CD14-positive monocyte (primary cell): ENCODE data around the gene RBMS3. TPM values are rescaled to one million over a fixed set of nuclear protein-coding genes. Genes with fewer than 3 reads are reported as not detected.

Experiments
- DNase-seq, 3 donors: peaks; one replicate each; pipeline ENCODE4 v3.0.0-alpha.2; 2011 to 2022
- H2AFZ ChIP-seq: 2 replicates; pipeline ENCODE4 v1.6.0; 2012; ENCODE audit warnings: mild to moderate bottlenecking, low read depth, low read length, inconsistent platforms; ENCODE audit not compliant: insufficient read depth, poor library complexity, severe bottlenecking
- H3K27ac ChIP-seq, 2 donors: 1 replicate in 1 of 2; 2 replicates in 1 of 2; pipeline ENCODE4 v1.5.1; 2012 to 2013; ENCODE audit warnings: low read length in 2 of 2, control low read depth in 1 of 2, inconsistent platforms in 1 of 2, low read depth in 1 of 2, mild to moderate bottlenecking in 1 of 2
- H3K27me3 ChIP-seq, 2 donors: one replicate each; pipeline versions ENCODE4 v1.6.0 to v1.6.1; 2011 to 2013; ENCODE audit warnings: low read length in 2 of 2; ENCODE audit not compliant: control insufficient read depth in 2 of 2, insufficient read depth in 2 of 2
- H3K36me3 ChIP-seq, 2 donors: replicated peaks in 1 of 2; 1 replicate in 1 of 2; 2 replicates in 1 of 2; pipeline versions ENCODE4 v1.5.1 to v1.6.1; 2012 to 2013; ENCODE audit warnings: low read length in 2 of 2, control low read depth in 1 of 2, inconsistent platforms in 1 of 2, mild to moderate bottlenecking in 1 of 2; ENCODE audit not compliant: insufficient read depth in 2 of 2, control insufficient read depth in 1 of 2
- H3K4me1 ChIP-seq, 2 donors: 1 replicate in 1 of 2; 2 replicates in 1 of 2; pipeline versions ENCODE4 v1.5.1 to v1.6.1; 2012 to 2013; ENCODE audit warnings: low read length in 2 of 2, control low read depth in 1 of 2, inconsistent platforms in 1 of 2, mild to moderate bottlenecking in 1 of 2, moderate library complexity in 1 of 2; ENCODE audit not compliant: insufficient read depth in 2 of 2, control insufficient read depth in 1 of 2
- H3K4me2 ChIP-seq: replicated peaks from 2 replicates; pipeline ENCODE3; 2012; ENCODE audit warnings: low read length, moderate library complexity, mild to moderate bottlenecking; ENCODE audit not compliant: poor library complexity, severe bottlenecking; ENCODE audit errors: extremely low read depth
- H3K4me3 ChIP-seq, 3 experiments: fragments of 200-600 bp in 1 of 3; sonication (generic) in 1 of 3; replicated peaks in 1 of 3; 1 replicate in 2 of 3; 2 replicates in 1 of 3; pipeline ENCODE4 v1.5.1; 2011 to 2013; ENCODE audit warnings: low read length in 3 of 3, mild to moderate bottlenecking in 3 of 3, control low read depth in 2 of 3, low read depth in 2 of 3, inconsistent platforms in 1 of 3, moderate library complexity in 1 of 3
- H3K79me2 ChIP-seq: 2 replicates; pipeline ENCODE4 v1.6.0; 2012; ENCODE audit warnings: mild to moderate bottlenecking, control low read depth, inconsistent platforms, low read length, moderate library complexity; ENCODE audit not compliant: insufficient read depth
- H3K9ac ChIP-seq: 2 replicates; pipeline ENCODE4 v1.6.0; 2017; ENCODE audit warnings: low read length, mild to moderate bottlenecking; ENCODE audit not compliant: insufficient read depth, poor library complexity, severe bottlenecking
- H3K9me3 ChIP-seq, 2 donors: replicated peaks in 1 of 2; 1 replicate in 1 of 2; 2 replicates in 1 of 2; pipeline versions ENCODE4 v1.5.1 to v1.6.1; 2012 to 2013; ENCODE audit warnings: low read length in 2 of 2, control low read depth in 1 of 2; ENCODE audit not compliant: control insufficient read depth in 1 of 2, insufficient read depth in 1 of 2
- H4K20me1 ChIP-seq: 2 replicates; pipeline ENCODE4 v1.6.0; 2012; ENCODE audit warnings: mild to moderate bottlenecking, low read length, control low read depth, moderate library complexity; ENCODE audit not compliant: insufficient read depth
- H3K27ac Mint-ChIP-seq, 7 donors: one replicate each; pipeline ENCODE4 v1.8.0; 2020; ENCODE audit warnings: mild to moderate bottlenecking in 7 of 7, mixed read lengths in 7 of 7, moderate library complexity in 6 of 7, inconsistent platforms in 2 of 7
- H3K27me3 Mint-ChIP-seq, 3 donors: one replicate each; pipeline ENCODE4 v1.8.0; 2021 to 2022; ENCODE audit warnings: low read depth in 3 of 3, mild to moderate bottlenecking in 3 of 3, mixed read lengths in 3 of 3, moderate library complexity in 3 of 3, inconsistent platforms in 1 of 3
- H3K36me3 Mint-ChIP-seq, 2 donors: one replicate each; pipeline ENCODE4 v1.8.0; 2020; ENCODE audit warnings: mixed read lengths in 2 of 2, inconsistent platforms in 1 of 2, mild to moderate bottlenecking in 1 of 2
- H3K4me1 Mint-ChIP-seq: one replicate; pipeline ENCODE4 v1.8.0; 2020; ENCODE audit warnings: mild to moderate bottlenecking, mixed read lengths
- H3K4me3 Mint-ChIP-seq, 2 donors: one replicate each; pipeline ENCODE4 v1.8.0; 2020; ENCODE audit warnings: mild to moderate bottlenecking in 2 of 2, mixed read lengths in 2 of 2, moderate library complexity in 1 of 2
- H3K9me3 Mint-ChIP-seq, 7 donors: one replicate each; pipeline ENCODE4 v1.8.0; 2020 to 2022; ENCODE audit warnings: mixed read lengths in 7 of 7, mild to moderate bottlenecking in 6 of 7, moderate library complexity in 6 of 7, inconsistent platforms in 2 of 7
- WGBS: methylation state at CpG from one replicate; pipeline ENCODE4 v1.1.5; 2013; ENCODE audit warnings: missing lambda C conversion rate; ENCODE audit not compliant: insufficient coverage; 5-methylcytosine and 5-hydroxymethylcytosine counted together
- intact Hi-C, 2 donors: fragments of 100-400 bp; cut with micrococcal nuclease; formaldehyde crosslinking; loops; one replicate each; pipeline versions ENCODE4 v1.15.0 to v1.15.1; 2023
- polyA plus RNA-seq, 3 donors: library from polyadenylated mRNA; depleted of rRNA in 1 of 3; unstranded in 2 of 3; stranded (reverse) in 1 of 3; fragments of 300-500 nt in 2 of 3; fragments of >200 nt in 1 of 3; fragmentation: Illumina TruSeq in 2 of 3; gene quantifications; 1 replicate in 2 of 3; 2 replicates in 1 of 3; pipeline ENCODE4 v1.2.3, GENCODE V29; 2012 to 2021
- TF ChIP-seq, protein P1 (sequence below): fragments of 200-600 bp; IDR thresholded peaks from one replicate; pipeline ENCODE4 v1.8.0; 2022; ENCODE audit warnings: antibody characterized with exemption, mild to moderate bottlenecking

RBMS3 gene
- polyA plus RNA-seq, 3 donors, result not detected

DNA sequence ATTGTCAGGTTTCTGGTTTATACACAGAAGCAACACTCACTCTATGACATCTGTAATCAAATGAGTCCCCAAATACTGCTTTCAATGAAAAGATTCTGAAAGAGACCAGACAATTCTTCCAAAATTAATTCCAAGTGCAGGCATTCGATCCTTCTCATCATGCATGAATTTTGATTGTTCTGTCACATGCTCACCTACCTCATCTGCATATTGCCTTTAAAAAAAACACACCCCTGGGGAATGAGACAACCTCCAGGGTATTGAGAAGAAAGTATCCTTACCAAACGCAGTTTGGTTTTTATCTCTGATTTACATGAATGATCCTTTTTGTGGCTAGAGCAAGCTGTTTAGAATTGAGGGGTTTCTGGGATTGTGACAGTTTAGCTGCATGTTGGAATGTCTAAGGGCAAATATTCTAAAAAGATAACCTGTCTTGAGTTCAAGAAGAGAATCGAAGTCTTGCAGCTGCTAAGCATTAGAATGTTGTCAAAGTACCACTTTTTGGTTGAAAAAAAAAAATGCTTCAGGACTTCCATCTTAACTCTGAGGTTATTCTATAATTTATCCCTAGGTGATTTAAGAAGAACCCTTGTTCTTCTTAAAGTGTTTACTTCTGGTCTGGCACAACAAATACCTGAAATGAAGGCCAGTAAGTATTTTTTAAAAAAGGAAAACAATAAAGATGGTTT lies 653.1 kb downstream of the RBMS3 start:
- Histone ChIP-seq H3K36me3 (no peaks in the 10 kb centered on the region), H3K4me2 (no peak overlapping the region), H4K20me1 (no peaks in the 10 kb centered on the region), H3K9me3 (no peaks in the 10 kb centered on the region), H3K27ac (no peak overlapping the region), H3K79me2 (no peaks in the 10 kb centered on the region), H2AFZ (no peak overlapping the region), H3K4me3 (no peak overlapping the region), H3K9ac (no peak overlapping the region), H3K27me3 (no peaks in the 10 kb centered on the region), H3K4me1 (no peaks in the 10 kb centered on the region)
- no CpG with 5 or more reads among the region's 3 CpGs for WGBS
- Mint-ChIP-seq H3K9me3 (peaks cover 0 to 3% (median 0%) of the 10 kb centered on the region in 7 donors), H3K27me3 (peaks cover 0 to 2% (median 0%) of the 10 kb centered on the region in 3 donors), H3K36me3 (no peaks in the 10 kb centered on the region), H3K4me1 (no peaks in the 10 kb centered on the region), H3K27ac (no peak overlapping the region), H3K4me3 (no peak overlapping the region)
- intact Hi-C loops, result no loop called here
- no peak for DNase-seq
- TF ChIP-seq, protein P1, sequence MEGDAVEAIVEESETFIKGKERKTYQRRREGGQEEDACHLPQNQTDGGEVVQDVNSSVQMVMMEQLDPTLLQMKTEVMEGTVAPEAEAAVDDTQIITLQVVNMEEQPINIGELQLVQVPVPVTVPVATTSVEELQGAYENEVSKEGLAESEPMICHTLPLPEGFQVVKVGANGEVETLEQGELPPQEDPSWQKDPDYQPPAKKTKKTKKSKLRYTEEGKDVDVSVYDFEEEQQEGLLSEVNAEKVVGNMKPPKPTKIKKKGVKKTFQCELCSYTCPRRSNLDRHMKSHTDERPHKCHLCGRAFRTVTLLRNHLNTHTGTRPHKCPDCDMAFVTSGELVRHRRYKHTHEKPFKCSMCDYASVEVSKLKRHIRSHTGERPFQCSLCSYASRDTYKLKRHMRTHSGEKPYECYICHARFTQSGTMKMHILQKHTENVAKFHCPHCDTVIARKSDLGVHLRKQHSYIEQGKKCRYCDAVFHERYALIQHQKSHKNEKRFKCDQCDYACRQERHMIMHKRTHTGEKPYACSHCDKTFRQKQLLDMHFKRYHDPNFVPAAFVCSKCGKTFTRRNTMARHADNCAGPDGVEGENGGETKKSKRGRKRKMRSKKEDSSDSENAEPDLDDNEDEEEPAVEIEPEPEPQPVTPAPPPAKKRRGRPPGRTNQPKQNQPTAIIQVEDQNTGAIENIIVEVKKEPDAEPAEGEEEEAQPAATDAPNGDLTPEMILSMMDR, result no peak

DNA sequence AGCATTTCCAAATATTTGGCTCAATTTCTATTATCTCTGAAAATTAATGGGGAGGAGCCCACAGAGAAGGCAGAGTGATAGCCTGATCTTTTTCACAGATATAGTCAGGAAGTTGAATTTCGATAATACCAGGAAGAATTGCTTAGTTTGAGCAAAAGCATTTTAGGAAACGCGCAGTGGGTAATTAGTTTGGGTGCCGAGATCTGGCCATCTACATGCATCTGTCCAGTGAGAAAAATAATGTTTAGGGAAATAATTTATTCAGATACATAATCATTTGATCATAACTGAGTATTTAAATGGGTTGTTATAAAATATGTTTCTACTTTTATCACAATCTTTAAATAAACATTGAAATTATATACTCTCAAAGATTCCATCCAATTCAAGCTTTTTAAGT lies 653.9 kb downstream of the RBMS3 start:
- H3K9me3 Mint-ChIP-seq, result peaks cover 0 to 3% (median 0%) of the 10 kb centered on the region in 7 donors
- Histone ChIP-seq H3K36me3 (no peaks in the 10 kb centered on the region), H3K27me3 (no peaks in the 10 kb centered on the region), H3K4me2 (no peak overlapping the region), H3K9me3 (no peaks in the 10 kb centered on the region), H3K27ac (no peak overlapping the region), H4K20me1 (no peaks in the 10 kb centered on the region), H3K4me1 (no peaks in the 10 kb centered on the region), H3K9ac (no peak overlapping the region), H2AFZ (no peak overlapping the region), H3K79me2 (no peaks in the 10 kb centered on the region), H3K4me3 (no peak overlapping the region)
- no peaks in the 10 kb centered on the region for H3K36me3 Mint-ChIP-seq
- intact Hi-C loops, result no loop called here
- no peaks in the 10 kb centered on the region for H3K4me1 Mint-ChIP-seq
- no peak for DNase-seq
- H3K27ac Mint-ChIP-seq, result no peak overlapping the region
- H3K27me3 Mint-ChIP-seq, result peaks cover 0 to 2% (median 0%) of the 10 kb centered on the region in 3 donors
- H3K4me3 Mint-ChIP-seq, result no peak overlapping the region
- WGBS, result 75% methylated on average over 1 of the region's 4 CpGs
- TF ChIP-seq, protein P1, result no peak
